Caki2 (cell line): ENCODE data around the gene EDARADD. TPM values are rescaled to one million over a fixed set of nuclear protein-coding genes. Genes with fewer than 3 reads are reported as not detected.

Experiments used
- DNase-seq: peaks from one replicate; pipeline ENCODE4 v3.0.0-alpha.2; 2015; ENCODE audit warnings: low read depth
- in situ Hi-C: cut with HindIII; loops from 2 replicates; pipeline ENCODE4 v1.10.0; 2016; ENCODE audit warnings: low sequenced_read_pairs, low pct_unique_long_range_greater_than_20kb, mixed read lengths
- total RNA-seq: library from RNA; depleted of rRNA; stranded (reverse); fragments of >200 nt; shearing (Covaris generic); gene quantifications from 2 replicates; pipeline ENCODE4 v1.2.3, GENCODE V29; 2014; ENCODE audit warnings: low replicate concordance; rRNA removed

EDARADD gene
- total RNA-seq, 1 experiment from 2014 or later = not detected

- DNase-seq = peak; percentile 67
- in situ Hi-C loops = no loop called here
Observed at GRCh38 chr1:236523704-236524141, 129.6 kb downstream of the EDARADD start, which contains the start of gene LGALS8. Gene LGALS8 (plus strand): TSS chr1:236523982. CDS start chr1:236526071, 2,089 bp downstream.

DNA sequence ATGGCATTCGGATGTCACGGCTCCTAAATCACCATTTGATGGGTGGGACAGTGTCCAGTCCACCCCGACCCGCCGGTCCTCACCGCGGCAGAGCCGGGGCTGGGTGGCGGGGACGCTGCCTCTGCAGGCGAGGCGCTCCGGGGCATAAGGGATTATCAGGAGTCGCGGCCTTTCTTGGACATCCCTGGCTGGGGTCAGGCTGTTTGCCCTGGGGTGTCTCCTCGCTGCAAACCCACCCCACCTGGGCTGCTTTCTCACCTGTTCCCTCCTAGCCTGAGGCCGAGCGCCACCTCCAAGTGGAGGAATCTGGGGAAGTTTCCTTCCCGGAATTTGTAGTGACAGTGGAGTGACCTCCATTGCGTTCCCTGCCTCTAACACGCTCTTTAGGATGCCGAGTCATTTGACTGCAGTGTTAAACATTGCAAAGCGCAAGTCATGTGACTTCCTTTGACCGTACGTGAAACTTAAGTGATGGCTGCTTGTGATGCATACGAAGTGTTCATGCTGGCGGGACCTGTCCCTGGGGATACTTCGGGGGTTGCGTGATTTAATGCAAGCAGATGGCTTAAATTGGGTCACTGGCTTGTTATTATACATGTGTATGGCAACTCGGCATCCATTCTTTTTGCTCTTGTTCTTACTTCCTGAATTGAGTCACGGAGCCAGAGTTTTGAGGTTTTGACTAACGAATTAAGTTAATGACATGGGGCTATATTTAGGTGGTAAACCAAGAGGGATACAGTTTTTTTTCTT is 130.2 kb downstream of the EDARADD start:
- DNase-seq = peak; percentile 77
- in situ Hi-C loops = no loop called here

- in situ Hi-C loops = no loop called here
- DNase-seq = no peak
Observed at GRCh38 chr1:236524895-236525184, 130.8 kb downstream of the EDARADD start.

DNA sequence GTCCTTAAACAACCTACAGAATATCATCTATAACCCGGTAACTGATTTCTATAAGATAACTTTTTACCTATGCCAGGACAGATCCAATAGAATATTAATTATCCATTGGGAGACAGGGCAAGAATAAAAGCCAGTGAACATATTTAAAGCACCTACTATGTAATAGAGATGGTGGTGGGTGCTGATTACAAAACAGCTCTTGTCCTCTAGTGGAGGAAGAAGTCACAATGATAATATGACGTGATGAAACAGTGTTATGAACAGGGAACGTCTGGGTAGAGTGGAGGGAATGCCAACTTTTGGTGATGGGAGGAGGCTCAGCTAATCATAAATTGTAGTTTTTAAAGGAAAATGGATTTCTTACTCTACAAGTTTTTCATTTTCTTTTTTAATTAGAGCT is 132.0 kb downstream of the EDARADD start:
- no peak for DNase-seq
- in situ Hi-C loops = no loop called here

- no peak for DNase-seq
- in situ Hi-C loops = no loop called here
Observed at GRCh38 chr1:236530286-236530685, 136.2 kb downstream of the EDARADD start.

DNA sequence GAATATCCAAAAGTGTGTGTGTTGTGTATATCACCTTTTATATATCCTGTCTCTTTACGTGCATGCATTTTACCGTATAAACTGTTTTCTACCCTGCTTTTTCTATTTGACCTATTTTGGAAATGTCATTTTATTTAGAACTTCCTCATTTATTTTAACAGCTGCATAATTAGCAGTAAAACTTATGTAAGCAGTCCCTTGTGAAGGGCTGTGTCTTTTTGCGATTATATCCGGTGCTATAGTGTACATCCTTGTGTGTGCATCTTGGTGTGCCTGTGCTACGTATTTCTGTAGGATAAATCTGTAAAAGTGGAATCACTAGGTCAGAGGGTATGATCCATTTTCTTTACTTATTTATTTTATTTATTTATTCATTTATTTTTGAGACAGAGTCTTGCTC is 136.9 kb downstream of the EDARADD start:
- in situ Hi-C loops = no loop called here
- DNase-seq = no peak

DNA sequence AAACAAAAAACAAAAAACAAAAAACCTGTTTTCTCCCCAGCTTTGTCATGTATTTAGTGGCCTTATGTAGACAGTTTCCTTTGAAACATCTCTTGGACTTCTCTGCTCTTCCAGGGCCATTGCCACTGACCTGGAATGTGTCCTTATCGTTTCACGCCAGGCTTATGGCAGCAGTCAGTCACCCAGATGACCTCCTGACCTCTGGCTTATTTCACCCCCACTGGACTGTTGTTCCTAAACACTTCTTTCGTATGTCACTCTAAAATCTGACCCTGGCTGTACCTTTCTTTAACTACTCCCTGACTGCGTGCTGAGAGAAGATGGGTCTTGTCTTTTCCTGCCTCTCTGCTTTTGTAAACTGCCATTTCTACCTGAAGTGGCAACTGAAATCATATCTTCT is 138.8 kb downstream of the EDARADD start:
- in situ Hi-C loops = no loop called here

DNA sequence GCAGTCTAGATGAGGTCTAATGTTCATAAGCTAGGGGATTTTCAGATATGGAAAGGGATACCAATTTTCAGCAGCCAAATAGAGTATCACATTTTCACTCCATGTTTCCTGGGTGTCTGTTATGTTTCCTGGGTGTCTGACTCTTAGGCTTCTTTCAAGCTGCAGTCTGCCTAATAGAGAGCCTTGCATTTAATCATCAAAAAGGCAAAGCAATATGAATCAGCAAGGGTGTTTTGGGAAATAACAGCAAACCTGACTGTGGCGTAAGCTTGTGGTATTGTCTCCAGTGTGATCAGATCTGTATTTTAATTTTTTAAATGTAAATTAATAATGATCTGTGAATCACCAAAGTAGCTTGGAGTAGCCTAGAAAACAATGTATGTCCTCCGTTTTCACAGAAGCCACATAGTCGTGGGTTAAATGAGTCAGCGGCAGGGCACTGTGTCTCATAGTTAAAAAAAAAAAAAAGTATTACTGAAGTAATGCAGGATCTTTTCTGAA is 140.1 kb downstream of the EDARADD start:
- in situ Hi-C loops = no loop called here
- peak; percentile 19 for DNase-seq

More for the DNA sequence above, 138.8 kb downstream of the EDARADD start:
- no peak for DNase-seq

Other genes starting within 250 kb of the EDARADD start
- 4.1 and 7.6 TPM in 2 replicates for gene ERO1B, start 112.3 kb upstream of the EDARADD start, total RNA-seq
- 33.3 and 59.0 TPM in 2 replicates for gene LGALS8, start 129.7 kb downstream of the EDARADD start, total RNA-seq
- 1.6 and 5.1 TPM in 2 replicates for gene HEATR1, start 210.2 kb downstream of the EDARADD start, total RNA-seq